HG02642 (cell line): ENCODE results near the gene CTPS1.

Source experiments
- ATAC-seq: cut with Tn5 transposase; IDR thresholded peaks from one replicate; pipeline ENCODE4 v1.9.1; 2021; ENCODE audit warnings: mild to moderate bottlenecking; ENCODE audit not compliant: unreplicated experiment, poor library complexity

The CTPS1 gene

DNA sequence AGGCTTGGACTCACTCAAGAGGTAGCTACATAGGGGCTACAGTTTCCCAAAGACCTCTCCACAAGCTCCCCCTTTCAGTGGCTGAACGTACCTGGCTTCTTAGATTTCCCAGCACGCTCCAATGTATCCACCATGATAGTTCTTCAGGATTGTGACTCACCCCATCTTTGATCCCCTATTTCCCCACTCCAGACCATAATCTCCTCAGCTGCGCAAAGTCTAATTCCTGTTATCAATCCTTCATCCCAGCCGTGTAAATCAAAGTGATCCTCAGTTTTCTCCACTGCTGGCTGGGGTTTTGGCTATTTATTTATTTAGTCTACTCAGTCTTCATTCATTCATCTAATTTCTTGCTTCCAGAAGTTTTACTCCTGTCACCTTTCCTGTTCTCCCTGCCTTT lies 13.1 kb upstream of the CTPS1 start:
- ATAC-seq: no peak

DNA sequence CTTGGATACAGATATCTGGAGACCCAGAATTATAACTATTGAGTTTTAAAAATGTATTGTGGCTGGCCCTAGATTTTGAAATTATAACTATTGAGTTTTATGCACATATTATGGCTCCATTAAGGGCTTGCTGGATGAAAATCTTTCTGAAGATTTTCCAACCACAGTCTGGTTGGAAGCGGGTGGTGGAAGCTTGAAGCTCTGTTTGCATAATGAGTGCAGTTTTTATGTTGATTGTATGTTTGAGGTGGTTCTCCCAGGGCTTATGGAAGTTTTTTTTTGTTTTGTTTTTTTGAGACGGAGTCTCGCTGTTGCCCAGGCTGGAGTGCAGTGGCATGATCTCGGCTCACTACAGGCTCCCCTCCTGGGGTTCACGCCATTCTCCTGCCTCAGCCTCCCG lies 10.1 kb upstream of the CTPS1 start:
- ATAC-seq: no peak

DNA sequence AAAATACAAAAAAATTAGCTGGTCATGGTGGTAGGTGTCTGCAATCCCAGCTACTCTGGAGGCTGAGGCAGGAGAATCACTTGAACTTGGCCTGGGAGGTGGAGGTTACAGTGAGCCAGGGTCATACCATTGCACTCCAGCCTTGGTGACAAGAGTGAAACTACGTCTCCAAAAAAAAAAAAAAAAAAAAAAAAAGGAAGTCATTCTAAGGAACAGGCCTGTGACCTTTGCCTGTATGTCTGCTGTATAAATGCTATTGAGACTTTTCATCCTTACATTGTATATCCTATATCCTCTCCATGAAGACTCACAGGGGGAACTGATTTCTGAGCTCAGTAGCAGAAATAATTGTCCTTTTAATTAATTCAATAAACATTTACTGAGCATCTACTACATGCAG lies 7.5 kb upstream of the CTPS1 start:
- ATAC-seq: no peak

DNA sequence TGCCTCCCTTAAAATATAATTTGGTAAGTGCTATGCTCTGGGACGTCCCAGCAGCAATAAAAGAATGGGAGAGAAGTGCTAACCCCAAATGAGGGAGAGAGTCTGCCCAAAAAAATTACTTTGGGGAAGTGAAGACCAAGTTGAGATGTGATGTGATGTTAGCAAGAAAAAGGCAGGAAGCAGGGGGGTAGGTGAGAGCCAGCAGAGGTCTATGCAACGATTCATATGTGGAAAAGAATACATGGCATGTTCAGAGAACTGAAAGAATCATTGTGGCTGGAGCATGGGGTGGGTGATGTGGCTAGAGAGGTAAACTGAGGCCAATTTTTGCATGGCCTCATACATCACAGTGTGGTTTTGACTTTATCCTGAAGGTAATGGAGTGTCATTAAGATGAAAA lies 5.6 kb upstream of the CTPS1 start:
- no peak for ATAC-seq

DNA sequence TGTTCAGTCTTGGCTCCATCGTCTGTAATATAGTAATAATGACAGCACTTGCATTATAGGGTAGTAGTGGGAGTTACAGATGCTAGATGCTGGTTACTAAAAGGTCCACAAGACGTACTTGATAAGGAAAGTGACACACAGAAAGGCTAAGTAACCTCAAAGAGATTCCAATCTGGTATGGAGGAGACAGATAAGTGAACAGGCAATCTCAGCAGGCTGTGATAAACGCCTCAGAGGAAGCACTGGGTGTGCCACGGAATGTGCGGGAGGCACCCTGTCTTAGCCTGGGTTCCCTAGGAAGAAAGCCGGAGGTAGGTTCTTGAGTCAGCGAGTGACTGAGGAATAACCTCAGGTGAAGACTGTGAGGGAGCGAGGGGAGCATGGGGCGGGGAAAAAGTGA lies 4.6 kb upstream of the CTPS1 start:
- ATAC-seq: no peak

DNA sequence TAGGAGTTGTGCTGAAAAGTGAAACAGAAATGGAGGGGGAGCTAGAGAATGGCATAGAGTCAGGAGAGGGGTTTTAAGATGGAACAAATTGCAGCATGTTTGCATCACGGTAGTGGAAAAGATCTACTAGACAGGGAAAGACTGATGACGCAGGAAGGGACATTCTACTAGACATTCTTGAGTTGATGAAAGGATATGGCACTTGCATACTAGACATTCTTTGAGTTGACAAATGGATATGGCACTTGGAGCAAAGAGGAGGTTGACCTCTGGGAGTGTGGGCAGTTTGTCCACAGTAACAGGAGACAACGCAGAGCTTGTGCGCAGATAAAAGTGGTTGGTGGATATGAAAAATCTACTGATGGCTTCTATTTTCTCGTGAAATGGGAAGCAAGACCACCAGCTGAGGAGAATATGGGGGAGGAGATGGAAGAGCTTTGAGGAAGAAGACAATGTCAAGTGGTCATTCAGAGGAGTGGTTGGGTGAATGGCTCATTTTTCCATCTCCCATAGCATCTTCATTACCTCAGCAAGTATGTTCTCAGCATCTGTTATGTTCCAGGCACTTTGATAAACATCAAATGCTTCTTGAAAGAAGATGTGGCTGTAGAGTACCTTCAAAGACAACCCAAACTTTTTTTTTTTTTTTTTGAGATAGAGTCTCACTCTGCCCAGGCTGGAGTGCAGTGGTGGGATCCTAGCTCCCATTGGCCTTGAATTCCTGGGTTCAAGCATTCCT lies 2.4 kb upstream of the CTPS1 start:
- no peak for ATAC-seq

DNA sequence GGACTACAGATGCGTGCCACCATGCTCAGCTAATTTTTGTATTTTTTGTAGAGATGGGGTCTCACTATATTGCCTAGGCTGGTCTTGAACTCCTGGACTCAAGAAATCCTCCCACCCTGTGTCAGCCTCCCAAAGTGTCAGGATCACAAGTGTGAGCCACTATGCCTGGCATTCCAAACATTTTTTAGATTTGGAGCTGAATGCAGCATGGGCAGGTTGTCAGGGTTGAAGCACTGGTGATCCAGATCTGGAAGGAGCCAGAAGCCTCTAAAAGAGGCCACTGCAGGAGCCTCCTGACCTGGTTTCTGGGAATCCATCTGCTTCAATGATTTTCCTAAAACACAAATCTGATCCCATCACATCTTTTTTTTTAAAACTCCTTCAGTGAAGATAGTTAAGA lies 1.8 kb upstream of the CTPS1 start:
- ATAC-seq: no peak

DNA sequence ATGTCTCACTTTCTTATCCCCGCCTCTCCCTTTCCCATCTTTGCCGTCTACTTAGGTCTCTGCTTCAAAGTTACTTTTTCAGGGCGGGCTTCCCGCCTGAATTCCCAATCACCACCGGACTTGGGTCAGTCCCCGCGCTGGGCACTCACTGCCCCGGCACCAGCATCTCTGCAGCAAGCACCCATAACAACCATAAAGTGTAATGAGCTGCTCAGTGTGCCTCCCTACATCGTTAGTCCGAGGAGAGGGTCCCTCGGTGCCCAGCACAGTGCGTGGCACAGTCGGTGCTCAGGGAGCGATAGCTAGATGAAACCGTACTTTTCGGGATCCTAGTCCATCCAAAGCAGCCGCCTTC lies 633 bp upstream of the CTPS1 start:
- ATAC-seq: no peak

DNA sequence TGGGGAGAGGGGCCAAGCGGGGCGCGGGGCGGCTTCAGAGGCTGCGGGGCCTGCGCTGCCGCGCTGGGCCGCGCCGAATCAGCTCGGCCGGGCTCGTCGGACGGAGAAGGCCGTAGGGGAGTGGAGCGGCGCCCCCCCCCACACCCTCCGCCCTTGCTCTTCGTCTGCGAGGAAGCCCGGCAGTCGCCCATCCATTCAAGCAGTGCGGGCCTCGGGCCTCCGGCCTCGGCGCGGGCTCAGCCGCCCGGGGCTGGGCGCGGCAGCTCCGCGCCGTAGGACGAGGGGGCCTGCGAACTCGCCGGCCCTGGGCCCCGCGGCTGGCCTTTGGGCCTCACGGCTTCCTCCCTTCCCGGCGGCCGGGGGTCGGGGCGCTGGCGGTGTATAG lies 564 bp downstream of the CTPS1 start:
- ATAC-seq: peak; percentile 27

DNA sequence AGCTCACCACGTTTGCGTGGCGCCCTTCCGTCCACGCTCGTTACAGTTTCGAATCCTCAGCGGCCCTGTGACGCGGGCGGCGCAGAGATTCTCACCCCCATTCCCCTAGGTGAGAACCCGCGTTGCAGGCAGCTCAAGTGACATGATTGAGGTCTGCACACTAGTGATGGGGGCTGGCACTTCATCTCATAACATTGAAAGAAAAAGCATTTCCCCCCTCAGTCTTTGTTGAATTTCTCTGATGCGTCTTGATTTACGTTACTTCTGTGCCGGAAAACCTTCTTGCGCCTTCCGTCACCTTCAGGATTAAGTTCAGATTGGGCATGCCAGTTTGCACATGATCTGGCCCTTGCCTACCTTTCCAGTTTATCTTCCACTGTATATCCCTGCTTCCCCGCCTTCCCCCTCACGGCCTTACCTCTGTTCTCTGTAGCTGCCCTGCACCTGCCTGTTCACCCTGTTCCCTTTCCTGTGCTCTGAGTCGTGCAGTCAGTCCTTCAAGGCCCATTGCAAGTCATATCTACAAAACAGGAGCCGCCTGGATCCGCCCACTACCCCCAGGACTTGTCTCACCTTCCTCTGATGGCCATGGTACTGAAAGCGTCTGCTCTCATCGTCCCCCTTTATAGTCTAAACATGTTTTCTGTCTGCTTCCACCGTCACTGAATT lies 1.1 kb downstream of the CTPS1 start:
- no peak for ATAC-seq

DNA sequence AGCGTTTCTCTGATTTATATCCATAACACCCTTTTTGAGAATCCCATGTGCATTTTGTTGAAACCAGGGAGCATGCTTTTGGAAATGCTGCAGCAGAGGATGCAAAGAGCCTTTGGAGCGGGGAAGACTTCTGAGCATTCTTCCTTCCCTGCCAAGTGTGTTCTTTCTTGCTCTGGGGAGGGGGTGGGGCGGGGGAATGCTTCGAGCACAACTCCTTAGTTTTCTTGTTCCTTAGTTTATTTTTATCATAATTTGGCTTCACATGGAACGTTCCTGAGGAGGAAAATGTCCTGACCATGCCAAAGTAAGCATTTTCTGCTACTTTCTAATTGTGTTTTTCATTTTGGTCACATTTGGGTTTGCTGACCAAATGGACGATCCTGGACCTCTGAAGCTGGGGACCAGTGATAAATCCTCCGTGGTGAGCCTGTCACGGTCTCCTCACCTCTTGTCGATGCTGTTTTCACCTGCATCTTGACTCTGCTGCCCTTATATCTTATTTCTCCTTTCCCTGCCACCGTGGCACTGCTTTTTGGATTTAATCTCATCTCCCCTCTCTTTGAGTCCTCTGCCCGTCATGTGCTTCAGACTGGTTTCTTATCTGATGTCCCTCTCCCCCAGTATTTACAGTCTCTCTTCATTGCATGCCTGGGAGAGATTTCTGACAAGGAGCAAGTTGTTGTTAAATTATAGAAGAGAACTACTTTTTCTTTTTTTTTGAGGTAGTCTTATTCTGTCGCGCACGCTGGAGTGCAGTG lies 2.4 kb downstream of the CTPS1 start:
- no peak for ATAC-seq

DNA sequence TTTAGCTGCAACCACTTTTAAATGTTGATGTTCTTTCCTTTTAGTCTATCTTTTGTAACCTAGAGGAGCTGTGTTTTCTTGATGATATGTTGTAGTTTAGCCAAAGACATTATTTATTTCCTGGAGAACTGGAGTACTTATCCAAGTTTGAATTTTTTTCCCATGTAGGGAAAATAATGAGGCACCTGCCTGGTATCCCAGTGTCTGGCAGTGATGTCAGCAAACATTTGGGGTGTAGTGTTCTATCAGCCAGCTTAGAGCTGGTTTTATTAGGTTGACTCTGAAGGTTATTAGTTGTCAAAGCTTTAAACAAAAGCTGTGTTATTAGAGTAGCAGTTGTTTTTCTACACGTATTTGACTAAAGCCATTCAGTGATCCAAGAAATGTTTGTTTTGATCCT lies 3.2 kb downstream of the CTPS1 start:
- ATAC-seq: no peak

DNA sequence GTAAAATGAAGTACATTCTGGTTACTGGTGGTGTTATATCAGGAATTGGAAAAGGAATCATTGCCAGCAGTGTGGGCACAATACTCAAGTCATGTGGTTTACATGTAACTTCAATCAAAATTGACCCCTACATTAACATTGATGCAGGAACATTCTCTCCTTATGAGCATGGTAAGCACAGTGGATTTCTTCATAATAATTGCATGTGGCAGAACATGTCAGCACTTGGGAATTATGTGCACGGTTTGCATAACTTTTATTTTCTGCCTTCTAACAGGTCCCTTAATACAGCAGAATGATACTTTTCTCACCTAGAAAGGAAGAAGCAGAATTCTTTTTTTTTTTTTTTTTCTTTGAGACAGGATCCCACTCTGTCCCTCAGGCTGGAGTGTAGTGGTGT lies 3.8 kb downstream of the CTPS1 start:
- no peak for ATAC-seq

DNA sequence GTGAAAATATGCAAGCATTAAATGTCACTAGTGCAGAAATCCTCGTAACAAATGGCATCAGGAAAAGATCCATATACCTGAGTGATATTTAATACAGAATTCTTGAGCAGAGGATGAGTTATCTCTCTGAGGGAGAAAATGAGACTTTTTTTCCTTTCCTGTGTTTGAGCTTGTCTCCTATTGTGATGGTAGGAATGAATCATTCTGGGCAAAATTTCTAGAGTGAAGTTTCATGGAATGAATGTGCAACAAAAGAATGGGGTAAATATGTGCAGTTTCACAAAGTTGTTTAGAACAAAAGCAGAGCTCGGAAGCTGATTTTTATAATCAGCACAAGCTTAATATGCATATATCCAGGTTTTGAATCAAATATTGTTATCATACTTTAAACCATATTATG lies 4.6 kb downstream of the CTPS1 start:
- ATAC-seq: no peak

DNA sequence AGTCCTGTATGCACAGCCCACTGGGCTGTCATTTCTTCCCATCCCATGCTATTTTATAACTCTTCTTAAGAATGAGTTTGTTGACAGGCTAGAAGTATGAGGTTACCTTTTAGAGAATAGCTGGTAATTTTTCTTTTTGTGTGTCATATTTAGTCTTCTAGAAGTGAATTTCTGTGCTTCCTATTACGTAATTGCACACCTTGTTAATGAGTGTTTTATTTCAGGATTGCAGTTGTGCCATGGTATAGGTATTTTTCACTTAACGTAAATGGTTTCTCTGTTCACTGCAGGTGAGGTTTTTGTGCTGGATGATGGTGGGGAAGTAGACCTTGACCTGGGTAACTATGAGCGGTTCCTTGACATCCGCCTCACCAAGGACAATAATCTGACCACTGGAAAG lies 5.0 kb downstream of the CTPS1 start:
- no peak for ATAC-seq

DNA sequence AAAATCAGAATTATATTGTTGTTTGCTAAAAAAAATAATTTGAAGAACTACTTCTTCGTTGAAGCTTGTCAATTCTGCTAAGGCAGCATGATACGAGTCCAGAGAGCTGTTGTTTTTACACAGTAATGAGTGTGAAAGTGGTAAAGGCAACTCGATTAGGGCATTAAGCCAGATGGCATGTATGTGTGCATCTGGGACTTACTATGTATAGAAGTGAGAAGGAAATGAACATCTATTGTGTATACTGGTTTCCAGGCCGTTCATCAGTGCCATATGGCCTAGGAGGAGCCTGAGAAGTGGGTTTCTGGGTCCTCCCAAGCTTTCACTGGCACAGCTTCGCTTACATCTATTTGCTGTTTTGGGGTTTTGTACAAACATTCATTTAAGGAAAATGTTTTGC lies 5.7 kb downstream of the CTPS1 start:
- ATAC-seq: no peak

DNA sequence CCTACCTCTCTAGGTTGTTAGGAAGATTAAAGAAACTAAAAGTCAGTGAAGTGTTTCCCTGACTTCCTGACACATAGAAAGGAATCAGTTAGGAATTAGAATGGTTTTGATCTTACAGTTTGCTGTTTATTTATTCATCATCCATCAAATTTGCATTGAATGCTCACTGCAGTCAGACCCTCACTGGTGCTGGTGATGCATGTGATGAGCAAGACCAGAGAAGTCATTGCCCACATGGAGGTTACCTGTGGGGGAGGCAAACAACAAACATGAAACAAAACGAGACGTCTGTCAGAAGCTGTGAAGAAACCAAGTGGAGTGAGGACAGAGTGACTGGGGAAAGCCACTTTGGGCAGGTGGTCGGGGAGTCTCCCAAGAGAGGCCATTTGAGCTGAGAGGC lies 6.4 kb downstream of the CTPS1 start:
- no peak for ATAC-seq

DNA sequence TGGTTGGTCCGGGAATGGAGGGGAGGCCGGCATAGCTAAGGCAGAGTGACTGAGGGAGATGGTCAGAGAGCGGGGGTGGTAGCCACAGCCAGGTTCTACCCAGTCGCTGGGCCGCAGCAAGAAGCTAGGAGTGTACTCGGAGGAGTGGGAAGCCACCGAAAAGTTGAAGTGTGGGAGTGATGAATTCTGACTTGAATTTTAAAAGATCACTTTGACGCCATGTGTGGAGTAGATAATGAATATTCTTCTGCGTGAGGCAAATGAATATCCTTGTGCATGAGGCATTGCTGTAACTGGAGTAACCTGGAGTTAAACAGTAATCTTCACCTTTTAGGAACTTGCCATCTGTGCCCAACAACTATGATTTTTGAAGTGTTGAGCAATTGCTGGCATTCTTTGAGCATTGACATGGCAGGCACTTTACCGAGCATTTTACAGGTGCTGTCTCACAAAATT lies 6.9 kb downstream of the CTPS1 start:
- no peak for ATAC-seq

DNA sequence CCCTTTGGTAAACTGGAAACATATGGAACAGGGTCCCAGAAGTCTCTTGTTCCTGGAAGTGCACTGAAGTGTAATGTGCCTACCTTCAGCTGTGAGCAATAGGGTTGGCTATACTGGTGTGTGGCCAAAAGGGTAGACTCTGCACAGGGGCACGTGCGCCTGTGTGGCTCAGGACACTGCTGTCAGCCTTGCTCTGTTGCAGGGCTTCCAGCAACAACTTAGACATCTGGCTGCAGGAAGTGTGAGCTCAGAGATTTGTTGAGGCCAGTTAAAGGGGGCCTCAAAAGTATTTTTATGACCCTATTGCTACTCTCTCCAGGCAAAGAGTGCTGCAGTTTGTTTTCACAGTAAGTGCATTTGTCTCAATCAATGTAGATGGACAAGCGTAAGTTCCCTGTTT lies 7.5 kb downstream of the CTPS1 start:
- ATAC-seq: no peak

DNA sequence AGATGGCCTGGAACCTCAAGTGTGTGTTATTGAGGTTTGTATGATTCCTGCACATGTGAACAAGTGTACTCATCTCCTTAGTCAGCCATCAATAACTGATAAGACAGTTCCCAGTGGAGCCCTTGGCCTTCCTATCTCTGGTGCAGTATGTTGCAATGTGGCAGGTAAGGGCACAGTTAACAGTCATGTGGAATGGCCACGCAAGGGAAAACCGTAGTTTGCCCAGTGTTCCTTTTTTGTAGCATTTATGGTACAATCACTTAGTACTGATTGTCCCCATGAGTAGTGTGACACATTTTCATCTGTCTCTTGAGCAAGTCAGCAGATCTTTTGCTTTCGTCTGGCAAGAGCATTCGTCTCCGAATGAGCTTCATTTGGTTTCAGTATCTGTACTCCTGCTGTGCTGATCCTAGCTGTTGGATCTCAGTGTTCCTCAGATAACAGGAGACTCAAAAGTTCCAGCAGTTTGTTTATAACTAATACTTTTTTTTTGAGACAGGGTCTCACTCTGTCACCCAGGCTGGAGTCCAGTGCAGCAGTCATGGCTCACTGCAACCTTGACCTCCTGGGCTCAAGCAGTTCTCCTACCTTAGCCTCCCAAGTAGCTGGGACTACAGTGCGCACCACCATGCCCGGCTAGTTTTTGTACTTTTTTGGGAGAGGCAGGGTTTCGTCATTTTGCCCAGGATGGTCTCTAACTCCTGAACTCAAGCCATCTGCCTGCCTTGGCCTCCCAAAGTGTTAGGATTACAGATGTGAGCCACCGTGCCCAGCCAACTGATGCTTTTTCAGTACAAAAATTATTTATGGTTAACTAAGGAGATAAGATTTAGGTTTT lies 8.2 kb downstream of the CTPS1 start:
- ATAC-seq: no peak

DNA sequence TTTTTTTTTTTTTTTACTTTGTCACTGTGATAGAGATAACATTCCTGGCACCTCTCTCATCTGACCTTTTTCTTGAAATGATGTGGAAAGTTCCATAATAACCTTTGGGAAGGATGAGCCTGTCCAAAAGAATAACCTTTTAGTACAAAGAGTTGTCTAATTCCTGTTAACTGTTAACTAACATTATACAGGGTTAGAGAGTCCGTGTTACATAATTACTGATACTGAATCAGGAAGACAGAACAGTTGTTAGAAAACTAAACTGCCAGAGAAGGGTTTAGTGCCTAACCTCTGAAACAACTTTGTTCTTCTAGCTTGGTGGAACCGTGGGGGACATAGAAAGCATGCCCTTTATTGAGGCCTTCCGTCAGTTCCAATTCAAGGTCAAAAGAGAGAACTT lies 8.8 kb downstream of the CTPS1 start:
- ATAC-seq: no peak
